Upper lobe of left lung (tissue), 6 donors: ENCODE data around the gene VPS13C. TPM values are rescaled to one million over a fixed set of nuclear protein-coding genes. Genes with fewer than 3 reads are reported as not detected.
A peak's percentile ranks its signal among the peaks of the same experiment; 100 is the strongest.

Experiments used
- ATAC-seq, 2 donors: fragments of 200-7000 bp; cut with Tn5 transposase; one replicate each; pipeline ENCODE4 v1.9.1; 2022; ENCODE audit warnings: mild to moderate bottlenecking in 2 of 2, moderate library complexity in 2 of 2; ENCODE audit not compliant: low FRiP score in 2 of 2
- DNase-seq, 2 donors: peaks; one replicate each; pipeline ENCODE4 v3.0.0-alpha.2; 2019 to 2020
- H3K27ac ChIP-seq, 4 donors: fragments of 200-600 bp; sonication (generic); one replicate each; pipeline ENCODE4 v1.5.1; 2016 to 2019
- H3K27me3 ChIP-seq, 4 donors: fragments of 200-600 bp; sonication (generic); one replicate each; pipeline ENCODE4 v1.5.1; 2017 to 2019
- H3K36me3 ChIP-seq, 4 donors: fragments of 200-600 bp; sonication (generic); one replicate each; pipeline ENCODE4 v1.5.1; 2016 to 2019
- H3K4me1 ChIP-seq, 4 donors: fragments of 200-600 bp; sonication (generic); one replicate each; pipeline ENCODE4 v1.5.1; 2018 to 2019
- H3K4me3 ChIP-seq, 4 donors: fragments of 200-600 bp; sonication (generic); one replicate each; pipeline ENCODE4 v1.5.1; 2017 to 2019; ENCODE audit warnings: mild to moderate bottlenecking in 2 of 4, moderate library complexity in 1 of 4
- H3K9me3 ChIP-seq, 4 donors: fragments of 200-600 bp; sonication (generic); one replicate each; pipeline ENCODE4 v1.5.1; 2018 to 2019
- EP300 ChIP-seq, 4 donors: sonication (generic); formaldehyde crosslinking; IDR thresholded peaks; one replicate each; pipeline ENCODE4 v1.5.1; 2017; ENCODE audit warnings: antibody characterized with exemption in 4 of 4, control low read depth in 2 of 4
- POLR2A ChIP-seq, 4 donors: fragments of 450-650 bp; IDR thresholded peaks; one replicate each; pipeline ENCODE4 v1.5.1; 2016 to 2017; ENCODE audit warnings: antibody characterized with exemption in 4 of 4, mild to moderate bottlenecking in 2 of 4
- POLR2AphosphoS5 ChIP-seq, 2 donors: sonication (generic); formaldehyde crosslinking; IDR thresholded peaks; one replicate each; pipeline ENCODE4 v1.5.1; 2017; ENCODE audit warnings: antibody characterized with exemption in 2 of 2
- WGBS, 2 donors: methylation state at CpG; one replicate each; pipeline ENCODE4 v1.1.5; 2017 to 2018; 5-methylcytosine and 5-hydroxymethylcytosine counted together
- total RNA-seq, 6 donors: library from RNA; depleted of rRNA in 4 of 6; stranded (reverse); fragments of >200 nt in 4 of 6; gene quantifications; one replicate each; pipeline versions ENCODE4 v1.1.0 to v1.2.1, GENCODE V29; 2016 to 2021
- TF ChIP-seq, protein P1 (sequence below), 6 experiments: fragments of 450-650 bp in 4 of 6; fragments of 200-600 bp in 2 of 6; sonication (generic) in 2 of 6; IDR thresholded peaks; one replicate each; pipeline ENCODE4 v1.5.1; 2016 to 2019; ENCODE audit warnings: antibody characterized with exemption in 6 of 6
- donor health status: DM: no; HTN: no; CAD: no; lungs with moderate emphysema.
- donor health status: DM: no; HTN: yes; CAD: no; lungs with severe emphysema.

VPS13C gene, protein sequence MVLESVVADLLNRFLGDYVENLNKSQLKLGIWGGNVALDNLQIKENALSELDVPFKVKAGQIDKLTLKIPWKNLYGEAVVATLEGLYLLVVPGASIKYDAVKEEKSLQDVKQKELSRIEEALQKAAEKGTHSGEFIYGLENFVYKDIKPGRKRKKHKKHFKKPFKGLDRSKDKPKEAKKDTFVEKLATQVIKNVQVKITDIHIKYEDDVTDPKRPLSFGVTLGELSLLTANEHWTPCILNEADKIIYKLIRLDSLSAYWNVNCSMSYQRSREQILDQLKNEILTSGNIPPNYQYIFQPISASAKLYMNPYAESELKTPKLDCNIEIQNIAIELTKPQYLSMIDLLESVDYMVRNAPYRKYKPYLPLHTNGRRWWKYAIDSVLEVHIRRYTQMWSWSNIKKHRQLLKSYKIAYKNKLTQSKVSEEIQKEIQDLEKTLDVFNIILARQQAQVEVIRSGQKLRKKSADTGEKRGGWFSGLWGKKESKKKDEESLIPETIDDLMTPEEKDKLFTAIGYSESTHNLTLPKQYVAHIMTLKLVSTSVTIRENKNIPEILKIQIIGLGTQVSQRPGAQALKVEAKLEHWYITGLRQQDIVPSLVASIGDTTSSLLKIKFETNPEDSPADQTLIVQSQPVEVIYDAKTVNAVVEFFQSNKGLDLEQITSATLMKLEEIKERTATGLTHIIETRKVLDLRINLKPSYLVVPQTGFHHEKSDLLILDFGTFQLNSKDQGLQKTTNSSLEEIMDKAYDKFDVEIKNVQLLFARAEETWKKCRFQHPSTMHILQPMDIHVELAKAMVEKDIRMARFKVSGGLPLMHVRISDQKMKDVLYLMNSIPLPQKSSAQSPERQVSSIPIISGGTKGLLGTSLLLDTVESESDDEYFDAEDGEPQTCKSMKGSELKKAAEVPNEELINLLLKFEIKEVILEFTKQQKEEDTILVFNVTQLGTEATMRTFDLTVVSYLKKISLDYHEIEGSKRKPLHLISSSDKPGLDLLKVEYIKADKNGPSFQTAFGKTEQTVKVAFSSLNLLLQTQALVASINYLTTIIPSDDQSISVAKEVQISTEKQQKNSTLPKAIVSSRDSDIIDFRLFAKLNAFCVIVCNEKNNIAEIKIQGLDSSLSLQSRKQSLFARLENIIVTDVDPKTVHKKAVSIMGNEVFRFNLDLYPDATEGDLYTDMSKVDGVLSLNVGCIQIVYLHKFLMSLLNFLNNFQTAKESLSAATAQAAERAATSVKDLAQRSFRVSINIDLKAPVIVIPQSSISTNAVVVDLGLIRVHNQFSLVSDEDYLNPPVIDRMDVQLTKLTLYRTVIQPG (N-terminal part only)
- 100 to 1,000 TPM in 3 of 6 donors, 10 to 100 TPM in 3; 73.7 to 180 (median 97.4) TPM for total RNA-seq

DNA sequence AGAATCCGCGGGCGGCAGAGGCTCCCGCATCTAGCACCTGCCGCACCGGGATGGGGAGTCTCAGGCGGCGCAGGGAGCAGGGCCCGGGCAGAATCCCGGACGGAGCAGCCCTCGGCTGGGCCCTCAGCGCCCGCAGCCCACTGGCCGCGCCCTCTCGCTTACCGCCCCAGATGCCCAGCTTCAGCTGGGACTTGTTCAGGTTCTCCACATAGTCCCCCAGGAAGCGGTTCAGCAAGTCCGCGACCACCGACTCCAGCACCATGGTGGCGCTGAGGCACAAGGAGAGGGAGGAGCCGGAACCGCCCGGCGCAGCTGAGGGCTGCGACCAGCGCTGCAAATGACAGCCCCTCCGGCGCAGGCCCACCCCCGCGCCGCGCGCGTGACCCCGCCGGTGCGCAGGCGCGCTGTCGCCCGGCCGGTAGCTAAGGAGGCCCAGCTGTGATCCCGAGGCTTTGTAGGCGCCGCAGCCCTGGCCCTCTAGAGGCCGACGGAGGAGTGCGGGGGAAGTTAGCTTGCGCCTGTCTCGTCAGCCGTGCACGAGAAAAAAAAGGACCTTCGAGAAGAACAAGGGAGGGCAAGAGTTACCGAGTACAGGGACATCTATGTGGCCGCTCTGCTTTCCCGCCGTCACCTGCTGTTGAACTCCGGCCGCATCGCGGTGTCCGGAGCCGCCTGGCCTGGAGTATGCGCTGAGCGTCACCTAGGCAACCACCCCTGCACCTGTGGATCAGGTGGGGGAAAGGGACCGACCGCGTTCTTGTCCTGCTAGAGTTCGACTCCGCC is at the start of gene VPS13C:
TSS of gene VPS13C (minus strand) at position 335 of the 783 bp plus-strand sequence. CDS start at position 262, 73 bp downstream.
- ATAC-seq (peak; percentile 98 to 99), DNase-seq (peak; percentile 95 to 99)
- H3K4me1 ChIP-seq: peaks cover 21 to 37% (median 26%) of the 10 kb centered on the region in 4 donors
- H3K27ac ChIP-seq: peak within 1 kb of the TSS; percentile 92 to 97 (median 96)
- no peaks in the 10 kb centered on the region for H3K9me3 ChIP-seq
- TF ChIP-seq EP300 (IDR thresholded peaks at IDR 0.05) (peak in 1 of 4 donors; percentile 3), POLR2AphosphoS5 (IDR thresholded peaks at IDR 0.05) (peak in 1 of 2 donors; percentile 90), POLR2A (IDR thresholded peaks at IDR 0.05) (peak in 3 of 4 donors; percentile 83 to 94 (median 89))
- TF ChIP-seq, protein P1, sequence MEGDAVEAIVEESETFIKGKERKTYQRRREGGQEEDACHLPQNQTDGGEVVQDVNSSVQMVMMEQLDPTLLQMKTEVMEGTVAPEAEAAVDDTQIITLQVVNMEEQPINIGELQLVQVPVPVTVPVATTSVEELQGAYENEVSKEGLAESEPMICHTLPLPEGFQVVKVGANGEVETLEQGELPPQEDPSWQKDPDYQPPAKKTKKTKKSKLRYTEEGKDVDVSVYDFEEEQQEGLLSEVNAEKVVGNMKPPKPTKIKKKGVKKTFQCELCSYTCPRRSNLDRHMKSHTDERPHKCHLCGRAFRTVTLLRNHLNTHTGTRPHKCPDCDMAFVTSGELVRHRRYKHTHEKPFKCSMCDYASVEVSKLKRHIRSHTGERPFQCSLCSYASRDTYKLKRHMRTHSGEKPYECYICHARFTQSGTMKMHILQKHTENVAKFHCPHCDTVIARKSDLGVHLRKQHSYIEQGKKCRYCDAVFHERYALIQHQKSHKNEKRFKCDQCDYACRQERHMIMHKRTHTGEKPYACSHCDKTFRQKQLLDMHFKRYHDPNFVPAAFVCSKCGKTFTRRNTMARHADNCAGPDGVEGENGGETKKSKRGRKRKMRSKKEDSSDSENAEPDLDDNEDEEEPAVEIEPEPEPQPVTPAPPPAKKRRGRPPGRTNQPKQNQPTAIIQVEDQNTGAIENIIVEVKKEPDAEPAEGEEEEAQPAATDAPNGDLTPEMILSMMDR (IDR thresholded peaks at IDR 0.05): peak; percentile 76 to 96 (median 92)
- H3K36me3 ChIP-seq: no peaks in the 10 kb centered on the region
- 0 to 2% methylated on average over 22 to 30 of the region's 73 CpGs for WGBS, 2 donors
- H3K27me3 ChIP-seq: no peaks in the 10 kb centered on the region
- H3K4me3 ChIP-seq: peak within 1 kb of the TSS; percentile 75 to 99 (median 78)

DNA sequence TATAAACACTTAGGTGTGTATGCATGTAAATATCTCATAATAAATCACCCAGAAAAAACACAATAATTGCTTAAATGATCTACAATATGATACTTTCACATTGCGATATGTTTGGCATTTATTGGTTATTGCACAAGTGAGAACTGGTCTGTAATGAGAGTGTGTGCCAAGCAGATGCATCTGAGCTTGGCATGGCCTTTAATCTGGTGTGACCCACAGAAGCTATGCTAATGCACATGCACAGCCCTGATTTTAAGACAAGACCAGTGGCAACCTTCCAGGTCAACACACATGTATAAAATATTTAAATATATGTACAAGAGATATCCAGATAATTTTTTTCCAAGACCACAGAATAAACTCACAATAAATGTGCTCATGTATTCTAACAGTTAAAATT is 49.2 kb upstream of the VPS13C start:
- H3K27me3 ChIP-seq: no peaks in the 10 kb centered on the region
- no peaks in the 10 kb centered on the region for H3K36me3 ChIP-seq
- no peak overlapping the region for H3K4me3 ChIP-seq
- no peaks in the 10 kb centered on the region for H3K9me3 ChIP-seq
- peaks cover 0 to 7% (median 0%) of the 10 kb centered on the region in 4 donors for H3K4me1 ChIP-seq
- H3K27ac ChIP-seq: no peak overlapping the region
- no peak for ATAC-seq
- DNase-seq: no peak
- WGBS, 2 donors: 88 to 93% methylated on average over 1 of the region's 1 CpG
- TF ChIP-seq EP300 (IDR thresholded peaks at IDR 0.05) (no peak), POLR2AphosphoS5 (IDR thresholded peaks at IDR 0.05) (no peak), POLR2A (IDR thresholded peaks at IDR 0.05) (no peak)

DNA sequence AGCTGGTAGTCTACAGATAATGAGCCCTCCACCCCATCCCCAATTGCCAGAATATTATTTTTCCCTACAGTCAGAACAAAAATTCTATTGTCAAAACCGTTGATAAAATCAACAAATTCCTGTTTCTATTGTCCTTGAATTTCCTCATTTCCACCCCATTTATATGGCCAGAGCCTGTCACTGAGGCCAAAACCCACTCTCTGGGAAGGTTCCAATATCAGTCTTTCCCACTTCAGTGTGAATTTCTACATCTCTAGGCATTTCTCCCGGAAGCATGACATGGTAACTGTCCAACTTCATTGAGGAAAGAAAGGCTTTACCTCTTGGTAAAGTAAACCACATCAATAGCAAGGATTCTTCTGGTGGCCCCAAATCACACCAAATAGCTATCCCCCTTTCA is 48.2 kb upstream of the VPS13C start:
- no peak overlapping the region for H3K4me3 ChIP-seq
- H3K9me3 ChIP-seq: no peaks in the 10 kb centered on the region
- peaks cover 0 to 7% (median 0%) of the 10 kb centered on the region in 4 donors for H3K4me1 ChIP-seq
- H3K36me3 ChIP-seq: no peaks in the 10 kb centered on the region
- DNase-seq (no peak), ATAC-seq (no peak)
- TF ChIP-seq EP300 (IDR thresholded peaks at IDR 0.05) (no peak), POLR2A (IDR thresholded peaks at IDR 0.05) (no peak), POLR2AphosphoS5 (IDR thresholded peaks at IDR 0.05) (no peak)
- TF ChIP-seq, protein P1 (IDR thresholded peaks at IDR 0.05): no peak
- no peak overlapping the region for H3K27ac ChIP-seq
- 56 to 64% methylated on average over 2 of the region's 2 CpGs for WGBS, 2 donors
- no peaks in the 10 kb centered on the region for H3K27me3 ChIP-seq

DNA sequence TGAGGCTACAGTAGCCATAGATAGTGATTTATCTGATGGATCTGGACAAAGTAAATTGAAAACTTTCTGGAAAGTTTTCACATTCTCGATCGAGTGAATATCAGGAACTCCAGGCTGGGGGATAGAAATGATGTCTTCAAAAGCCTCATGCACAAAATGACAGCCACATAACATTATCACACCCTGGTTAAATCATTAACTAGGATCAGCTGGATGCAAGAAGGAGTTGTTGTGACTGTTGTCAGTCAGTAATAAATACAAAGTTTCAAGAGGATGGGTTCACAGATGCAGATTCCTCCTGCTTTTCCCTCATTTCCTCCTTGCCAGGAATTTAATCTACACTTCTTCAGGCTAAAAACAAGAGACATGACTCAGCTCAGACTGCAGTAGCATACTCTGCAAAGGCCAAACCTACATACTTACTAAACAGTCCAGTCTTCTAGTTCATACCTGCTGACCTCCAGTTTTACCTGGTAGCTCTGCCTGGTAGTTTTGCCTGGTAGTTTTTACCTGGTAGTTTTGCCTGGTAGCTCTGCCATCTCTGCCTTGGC is 47.4 kb upstream of the VPS13C start:
- Histone ChIP-seq H3K27ac (no peak overlapping the region), H3K36me3 (no peaks in the 10 kb centered on the region), H3K27me3 (no peaks in the 10 kb centered on the region), H3K4me3 (no peak overlapping the region), H3K9me3 (no peaks in the 10 kb centered on the region), H3K4me1 (peaks cover 0 to 7% (median 0%) of the 10 kb centered on the region in 4 donors)
- ATAC-seq (no peak), DNase-seq (no peak)
- TF ChIP-seq POLR2AphosphoS5 (IDR thresholded peaks at IDR 0.05): no peak
- TF ChIP-seq, protein P1 (IDR thresholded peaks at IDR 0.05): no peak
- TF ChIP-seq EP300 (IDR thresholded peaks at IDR 0.05): no peak
- TF ChIP-seq POLR2A (IDR thresholded peaks at IDR 0.05): no peak
- 76 to 90% methylated on average over 2 of the region's 2 CpGs for WGBS, 2 donors
